HG03520 (cell line): ENCODE results near the gene PTCHD4.
A peak's percentile ranks its signal among the peaks of the same experiment; 100 is the strongest.
"Not testable (repeated sequence)": the region's sequence is repeated elsewhere in the genome, so short reads cannot be mapped to it uniquely, and the experiment has no call there.

Experiments used
- ATAC-seq: cut with Tn5 transposase; IDR thresholded peaks from one replicate; pipeline ENCODE4 v1.9.1; 2021; ENCODE audit warnings: mild to moderate bottlenecking, moderate library complexity; ENCODE audit not compliant: unreplicated experiment

The PTCHD4 gene

GRCh38 chr6:48111143-48111506 lies at the start of gene PTCHD4:
TSS of gene PTCHD4 (minus strand) at chr6:48111197. CDS start at chr6:48068957, 42,240 bp downstream.
- ATAC-seq, result no peak

- no peak for ATAC-seq
Observed at GRCh38 chr6:48151142-48151541, 40.1 kb upstream of the PTCHD4 start.

- ATAC-seq, result no peak
Observed at GRCh38 chr6:48150701-48151100, 39.7 kb upstream of the PTCHD4 start.

- ATAC-seq, result no peak
Observed at GRCh38 chr6:48147051-48147450, 36.1 kb upstream of the PTCHD4 start.

GRCh38 chr6:48144021-48144420 lies 33.0 kb upstream of the PTCHD4 start:
- no peak for ATAC-seq

- ATAC-seq, result no peak
Observed at GRCh38 chr6:48141975-48142374, 31.0 kb upstream of the PTCHD4 start.

GRCh38 chr6:48139818-48140614 lies 29.0 kb upstream of the PTCHD4 start:
- no peak for ATAC-seq

- ATAC-seq, result no peak
Observed at GRCh38 chr6:48136856-48137255, 25.9 kb upstream of the PTCHD4 start.

GRCh38 chr6:48135323-48136084 lies 24.5 kb upstream of the PTCHD4 start:
- no peak for ATAC-seq

- ATAC-seq, result no peak
Observed at GRCh38 chr6:48134246-48134645, 23.2 kb upstream of the PTCHD4 start.

GRCh38 chr6:48123601-48124000 lies 12.6 kb upstream of the PTCHD4 start:
- no peak for ATAC-seq

- not testable (repeated sequence) for ATAC-seq
Observed at GRCh38 chr6:48121983-48122749, 11.2 kb upstream of the PTCHD4 start.

- ATAC-seq, result no peak
Observed at GRCh38 chr6:48116699-48117645, 6.0 kb upstream of the PTCHD4 start.

GRCh38 chr6:48113130-48113529 lies 2.1 kb upstream of the PTCHD4 start:
- no peak for ATAC-seq

GRCh38 chr6:48111575-48111974 lies 578 bp upstream of the PTCHD4 start:
- no peak for ATAC-seq

GRCh38 chr6:48110436-48111142 lies 408 bp downstream of the PTCHD4 start:
- no peak for ATAC-seq

GRCh38 chr6:48109944-48110343 lies 1.1 kb downstream of the PTCHD4 start:
- no peak for ATAC-seq

GRCh38 chr6:48102476-48103195 lies 8.4 kb downstream of the PTCHD4 start:
- not testable (repeated sequence) for ATAC-seq

- ATAC-seq, result peak; percentile 80
Observed at GRCh38 chr6:48101290-48101689, 9.7 kb downstream of the PTCHD4 start.
